Choroid plexus epithelial cell (primary cell): ENCODE data around the gene RAI1.

Experiments used
- DNase-seq: peaks from one replicate; pipeline ENCODE4 v3.0.0-alpha.2; 2010; ENCODE audit warnings: low read depth
- H3K4me3 ChIP-seq: 2 replicates; pipeline ENCODE4 v1.5.1; 2011; ENCODE audit warnings: low read depth, mild to moderate bottlenecking, control low read depth, low read length, moderate library complexity
- TF ChIP-seq, protein P1 (sequence below): conservative IDR thresholded peaks from 2 replicates; pipeline ENCODE4 v1.5.1; 2011; ENCODE audit warnings: low read depth, mild to moderate bottlenecking, control low read depth, inconsistent platforms, low read length, moderate library complexity

Gene RAI1

DNA sequence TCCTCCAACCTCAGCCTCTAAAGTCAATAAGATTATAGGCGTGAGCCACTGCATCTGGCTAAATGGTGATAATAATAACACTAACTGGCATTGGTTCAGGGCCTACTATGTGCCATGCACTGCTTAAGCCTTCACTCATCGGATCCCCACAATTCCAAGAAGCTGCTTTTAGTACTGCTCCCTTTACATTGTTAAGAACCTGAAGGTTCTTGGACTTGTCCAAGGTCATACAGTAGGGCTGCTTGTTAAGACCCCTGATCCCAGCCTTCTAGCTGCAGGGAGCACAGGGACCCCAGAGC is 149.0 kb downstream of the RAI1 start:
- TF ChIP-seq, protein P1, sequence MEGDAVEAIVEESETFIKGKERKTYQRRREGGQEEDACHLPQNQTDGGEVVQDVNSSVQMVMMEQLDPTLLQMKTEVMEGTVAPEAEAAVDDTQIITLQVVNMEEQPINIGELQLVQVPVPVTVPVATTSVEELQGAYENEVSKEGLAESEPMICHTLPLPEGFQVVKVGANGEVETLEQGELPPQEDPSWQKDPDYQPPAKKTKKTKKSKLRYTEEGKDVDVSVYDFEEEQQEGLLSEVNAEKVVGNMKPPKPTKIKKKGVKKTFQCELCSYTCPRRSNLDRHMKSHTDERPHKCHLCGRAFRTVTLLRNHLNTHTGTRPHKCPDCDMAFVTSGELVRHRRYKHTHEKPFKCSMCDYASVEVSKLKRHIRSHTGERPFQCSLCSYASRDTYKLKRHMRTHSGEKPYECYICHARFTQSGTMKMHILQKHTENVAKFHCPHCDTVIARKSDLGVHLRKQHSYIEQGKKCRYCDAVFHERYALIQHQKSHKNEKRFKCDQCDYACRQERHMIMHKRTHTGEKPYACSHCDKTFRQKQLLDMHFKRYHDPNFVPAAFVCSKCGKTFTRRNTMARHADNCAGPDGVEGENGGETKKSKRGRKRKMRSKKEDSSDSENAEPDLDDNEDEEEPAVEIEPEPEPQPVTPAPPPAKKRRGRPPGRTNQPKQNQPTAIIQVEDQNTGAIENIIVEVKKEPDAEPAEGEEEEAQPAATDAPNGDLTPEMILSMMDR = no peak
- H3K4me3 ChIP-seq = no peak overlapping the region
- DNase-seq = no peak

DNA sequence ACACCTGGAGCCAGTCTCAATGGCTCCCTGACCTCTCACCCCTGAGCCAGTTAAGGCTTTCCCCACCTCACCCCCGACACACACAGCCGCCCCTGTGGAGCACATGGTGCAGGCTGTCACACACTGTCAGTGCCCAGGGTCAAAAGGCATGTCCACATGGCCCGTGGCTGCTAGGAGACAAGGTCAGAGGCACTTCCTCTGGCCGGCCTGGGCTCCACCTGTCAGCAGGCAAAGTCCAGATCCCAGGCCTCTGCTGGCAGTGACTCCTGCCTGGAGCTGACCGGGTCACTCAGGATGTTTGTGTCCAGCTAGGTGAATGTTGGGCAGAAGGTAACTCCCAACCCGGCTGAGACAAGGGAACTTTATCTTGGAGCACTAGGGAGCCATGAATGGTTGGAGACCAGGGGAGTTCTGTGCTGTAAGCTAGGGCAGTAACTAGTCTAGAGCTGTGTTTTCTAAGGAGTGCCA is 149.5 kb downstream of the RAI1 start:
- DNase-seq = no peak
- TF ChIP-seq, protein P1 = no peak
- no peak overlapping the region for H3K4me3 ChIP-seq

DNA sequence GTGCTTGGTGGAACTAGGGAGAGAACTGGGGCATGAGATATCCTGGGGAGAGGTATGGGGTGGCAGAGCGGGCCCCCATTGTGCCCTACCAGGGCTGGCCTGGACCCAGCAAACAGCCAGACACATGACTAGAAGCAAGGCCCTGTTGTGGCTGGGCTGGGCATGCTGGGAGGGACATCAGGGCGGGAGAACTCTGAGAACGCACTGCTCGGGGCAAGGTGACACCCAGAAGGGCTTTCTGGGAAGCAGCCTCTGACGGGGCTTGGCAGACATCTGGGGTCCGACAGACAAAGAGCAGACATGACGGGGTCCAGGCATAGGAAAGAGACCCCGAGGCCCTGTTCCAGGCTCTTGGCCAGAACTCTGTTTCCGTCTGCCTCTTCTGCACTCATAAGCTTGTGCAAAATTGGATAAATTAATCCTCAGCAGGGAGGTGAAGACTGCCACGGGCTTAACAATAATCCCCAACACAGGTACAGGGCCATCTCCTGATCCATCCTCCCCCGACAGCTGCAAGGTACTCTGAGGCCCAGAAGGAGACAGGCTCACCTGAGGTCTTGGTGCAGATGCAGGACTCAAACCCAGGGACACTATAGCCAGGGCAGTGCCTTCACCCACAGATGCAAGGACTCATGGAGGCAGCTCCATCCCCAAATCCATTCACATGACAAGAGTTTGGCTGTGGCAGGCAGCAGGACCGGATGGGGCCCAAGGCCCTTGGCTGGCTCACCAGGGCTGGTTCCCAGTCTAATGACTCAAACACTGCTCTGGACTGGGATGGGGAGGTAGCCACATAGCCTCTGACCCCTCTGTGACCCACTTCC is 150.2 kb downstream of the RAI1 start:
- H3K4me3 ChIP-seq = no peak overlapping the region
- DNase-seq = no peak
- TF ChIP-seq, protein P1 = no peak

DNA sequence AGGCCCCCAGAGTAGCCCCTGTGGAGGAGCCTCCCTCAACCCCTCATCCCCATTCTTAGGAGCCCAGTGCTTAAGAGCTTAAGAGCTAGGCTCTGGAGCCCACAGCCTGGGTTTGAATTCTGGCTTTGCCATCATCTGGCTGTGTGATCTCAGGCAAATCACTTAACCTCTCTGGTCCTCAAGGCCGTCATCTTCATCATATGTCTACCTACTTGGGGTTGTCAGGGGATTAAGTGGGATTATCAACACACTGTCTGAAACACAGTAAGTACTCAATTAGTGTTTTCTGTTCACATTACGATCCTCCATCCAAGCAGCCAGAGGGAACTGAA is 150.7 kb downstream of the RAI1 start:
- no peak for DNase-seq
- no peak overlapping the region for H3K4me3 ChIP-seq
- TF ChIP-seq, protein P1 = no peak

DNA sequence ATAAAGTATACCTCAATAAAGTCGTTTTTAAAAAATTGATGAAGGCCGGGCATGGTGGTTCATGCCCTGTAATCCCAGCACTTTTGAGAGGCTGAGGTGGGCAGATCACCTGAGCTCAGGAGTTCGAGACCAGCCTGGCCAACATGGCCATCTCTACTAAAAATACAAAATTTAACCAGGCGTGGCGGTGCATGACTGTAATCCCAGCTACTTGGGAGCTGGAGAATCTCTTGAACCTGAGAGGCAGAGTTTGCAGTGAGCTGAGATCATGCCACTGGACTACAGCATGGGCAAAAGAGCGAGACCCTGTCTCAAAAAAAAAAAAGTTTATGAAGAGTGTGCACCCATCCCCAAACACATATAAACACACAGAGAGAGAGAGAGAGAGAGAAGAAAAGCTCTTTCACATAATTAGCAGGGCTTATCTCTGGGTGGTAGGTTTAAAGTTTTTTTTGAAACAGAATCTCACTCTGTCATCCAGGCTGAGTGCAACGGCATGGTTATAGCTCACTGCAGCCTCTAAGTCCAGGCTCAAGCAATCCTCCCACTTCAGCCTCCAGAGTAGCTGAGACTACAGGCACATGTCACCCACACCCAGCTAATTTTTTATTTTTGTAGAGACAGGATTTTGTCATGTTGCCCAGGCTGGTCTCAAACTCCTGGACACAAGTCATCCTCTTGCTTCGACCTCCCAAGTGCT is 152.6 kb downstream of the RAI1 start:
- TF ChIP-seq, protein P1 = no peak
- no peak for DNase-seq
- H3K4me3 ChIP-seq = no peak overlapping the region

DNA sequence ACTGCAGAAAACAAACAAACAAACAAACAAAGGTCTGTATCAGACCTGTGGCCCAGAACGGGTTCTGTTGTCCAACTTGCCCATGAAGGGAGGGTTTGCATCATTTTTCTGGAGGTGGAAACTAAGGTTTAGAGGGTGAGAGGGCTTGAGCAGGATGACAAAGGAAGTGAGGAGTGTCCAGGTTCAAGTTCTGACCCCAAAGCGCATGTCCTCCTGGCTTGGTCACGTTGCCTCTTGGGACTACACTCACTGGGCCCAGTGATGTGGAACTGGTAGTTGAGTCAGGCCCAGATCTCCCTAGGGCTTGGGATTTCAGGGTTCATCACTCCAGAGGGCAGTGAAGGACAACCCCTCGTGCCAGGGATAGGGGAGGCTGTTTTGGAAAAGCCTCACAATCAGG is 153.7 kb downstream of the RAI1 start:
- TF ChIP-seq, protein P1 = no peak
- DNase-seq = no peak
- H3K4me3 ChIP-seq = peak overlapping the region; percentile 97
